DOHH2 (cell line): Measurements from ENCODE around the gene SLC35G3.

ENCODE experiments used
- H3F3A ChIP-seq: fragments of 200-600 bp; sonication (generic), shearing (Covaris generic); 2 replicates; pipeline ENCODE4 v1.6.0; 2016; ENCODE audit warnings: antibody characterized with exemption, mild to moderate bottlenecking; ENCODE audit not compliant: control insufficient read depth, insufficient read depth
- H3K27ac ChIP-seq: fragments of 200-600 bp; sonication (generic); 2 replicates; pipeline ENCODE4 v1.5.1; 2014; ENCODE audit warnings: low read depth, mild to moderate bottlenecking, low read length, moderate library complexity
- H3K27me3 ChIP-seq: fragments of 200-600 bp; sonication (generic); 2 replicates; pipeline ENCODE4 v1.6.1; 2014; ENCODE audit warnings: mild to moderate bottlenecking, low read length, mixed read lengths; ENCODE audit not compliant: control insufficient read depth
- H3K36me3 ChIP-seq: fragments of 200-600 bp; sonication (generic); 2 replicates; pipeline ENCODE4 v1.6.1; 2014; ENCODE audit warnings: mild to moderate bottlenecking, low read length, moderate library complexity, mixed read lengths; ENCODE audit not compliant: control insufficient read depth
- H3K4me1 ChIP-seq: fragments of 200-600 bp; sonication (generic); 2 replicates; pipeline ENCODE4 v1.6.1; 2014; ENCODE audit warnings: mild to moderate bottlenecking, low read length, mixed read lengths; ENCODE audit not compliant: control insufficient read depth
- H3K4me2 ChIP-seq: fragments of 200-600 bp; sonication (generic); 2 replicates; pipeline ENCODE4 v1.6.0; 2014; ENCODE audit warnings: mild to moderate bottlenecking, low read length, moderate library complexity
- H3K4me3 ChIP-seq: fragments of 200-600 bp; sonication (generic); 2 replicates; pipeline ENCODE4 v1.5.1; 2014; ENCODE audit warnings: mild to moderate bottlenecking, low read length, mixed read lengths
- H3K79me2 ChIP-seq: fragments of 200-600 bp; sonication (generic); 2 replicates; pipeline ENCODE4 v1.6.1; 2014; ENCODE audit warnings: mild to moderate bottlenecking, low read length, mixed read lengths; ENCODE audit not compliant: control insufficient read depth
- H3K9me2 ChIP-seq: fragments of 200-600 bp; sonication (generic); replicated peaks from 2 replicates; pipeline ENCODE4 v1.6.1; 2014; ENCODE audit warnings: mild to moderate bottlenecking, low read length, mixed read lengths; ENCODE audit not compliant: control insufficient read depth
- H3K9me3 ChIP-seq: fragments of 200-600 bp; sonication (generic); 2 replicates; pipeline ENCODE4 v1.6.1; 2014; ENCODE audit warnings: antibody characterized with exemption, low read length, mixed read lengths; ENCODE audit not compliant: control insufficient read depth, insufficient read depth
- H4K20me1 ChIP-seq: fragments of 200-600 bp; sonication (generic); 2 replicates; pipeline ENCODE4 v1.6.0; 2014; ENCODE audit warnings: low read depth, mild to moderate bottlenecking, antibody characterized with exemption, low read length, moderate library complexity; ENCODE audit not compliant: control insufficient read depth, insufficient read depth
- CTCF ChIP-seq: fragments of 200-600 bp; sonication (generic); IDR thresholded peaks from one replicate; pipeline ENCODE4 v1.5.1; 2014; ENCODE audit warnings: antibody characterized with exemption, mild to moderate bottlenecking, low read depth, low read length; ENCODE audit not compliant: poor library complexity, severe bottlenecking
- EZH2phosphoT487 ChIP-seq: fragments of 200-600 bp; sonication (generic); IDR thresholded peaks from 2 replicates; pipeline ENCODE4 v1.6.1; 2017; ENCODE audit warnings: borderline replicate concordance, mild to moderate bottlenecking, antibody characterized with exemption, low read length, moderate library complexity, mixed read lengths

SLC35G3 gene

GRCh38 chr17:35239823-35240222, 45.6 kb upstream of the SLC35G3 start:
- no peaks in the 10 kb centered on the region for H4K20me1 ChIP-seq
- no peaks in the 10 kb centered on the region for H3K9me2 ChIP-seq
- no peak overlapping the region for H3K27ac ChIP-seq
- H3F3A ChIP-seq: no peaks in the 10 kb centered on the region
- H3K4me3 ChIP-seq: no peak overlapping the region
- TF ChIP-seq CTCF (no peak), EZH2phosphoT487 (no peak)
- peaks cover 11% of the 10 kb centered on the region for H3K27me3 ChIP-seq
- no peak overlapping the region for H3K4me2 ChIP-seq
- no peaks in the 10 kb centered on the region for H3K79me2 ChIP-seq
- no peaks in the 10 kb centered on the region for H3K9me3 ChIP-seq
- H3K36me3 ChIP-seq: no peaks in the 10 kb centered on the region
- H3K4me1 ChIP-seq: peaks cover 24% of the 10 kb centered on the region

GRCh38 chr17:35238821-35239220, 44.6 kb upstream of the SLC35G3 start:
- Histone ChIP-seq H3K4me3 (no peak overlapping the region), H3K4me1 (peaks cover 14% of the 10 kb centered on the region), H3K36me3 (no peaks in the 10 kb centered on the region), H3K4me2 (no peak overlapping the region), H3K79me2 (no peaks in the 10 kb centered on the region), H3K9me2 (no peaks in the 10 kb centered on the region), H3K27me3 (peaks cover 11% of the 10 kb centered on the region), H3K27ac (no peak overlapping the region), H4K20me1 (no peaks in the 10 kb centered on the region), H3F3A (no peaks in the 10 kb centered on the region), H3K9me3 (no peaks in the 10 kb centered on the region)
- TF ChIP-seq CTCF: no peak
- TF ChIP-seq EZH2phosphoT487: no peak

GRCh38 chr17:35236821-35237220, 42.6 kb upstream of the SLC35G3 start:
- no peak for TF ChIP-seq CTCF
- TF ChIP-seq EZH2phosphoT487: no peak
- Histone ChIP-seq H3K4me2 (no peak overlapping the region), H3K36me3 (no peaks in the 10 kb centered on the region), H3K27me3 (peaks cover 9% of the 10 kb centered on the region), H4K20me1 (no peaks in the 10 kb centered on the region), H3K79me2 (no peaks in the 10 kb centered on the region), H3K9me2 (no peaks in the 10 kb centered on the region), H3F3A (no peaks in the 10 kb centered on the region), H3K27ac (no peak overlapping the region), H3K4me3 (no peak overlapping the region), H3K9me3 (no peaks in the 10 kb centered on the region), H3K4me1 (peaks cover 3% of the 10 kb centered on the region)

GRCh38 chr17:35235917-35236316, 41.7 kb upstream of the SLC35G3 start:
- no peaks in the 10 kb centered on the region for H3K79me2 ChIP-seq
- no peak for TF ChIP-seq EZH2phosphoT487
- TF ChIP-seq CTCF: no peak

More at GRCh38 chr17:35235917-35236316, 41.7 kb upstream of the SLC35G3 start:
- no peaks in the 10 kb centered on the region for H3K36me3 ChIP-seq
- H3K27ac ChIP-seq: no peak overlapping the region
- peaks cover 9% of the 10 kb centered on the region for H3K27me3 ChIP-seq
- H3F3A ChIP-seq: no peaks in the 10 kb centered on the region
- H4K20me1 ChIP-seq: no peaks in the 10 kb centered on the region
- H3K4me1 ChIP-seq: no peaks in the 10 kb centered on the region
- H3K4me3 ChIP-seq: no peak overlapping the region
- H3K9me3 ChIP-seq: no peaks in the 10 kb centered on the region
- H3K4me2 ChIP-seq: no peak overlapping the region
- H3K9me2 ChIP-seq: no peaks in the 10 kb centered on the region
